Cardiac muscle cell (in vitro differentiated cells and primary cell): ENCODE results near the gene KLF7. TPM values are rescaled to one million over a fixed set of nuclear protein-coding genes. Genes with fewer than 3 reads are reported as not detected.

ENCODE experiments used
- DNase-seq, 2 donors: peaks; one replicate each; pipeline versions ENCODE4 v3.0.0 to v3.0.0-alpha.2; 2010 to 2017; ENCODE audit warnings: low read depth in 1 of 2, low spot score in 1 of 2
- H3K27ac ChIP-seq: fragments of 200-600 bp; sonication (generic); 2 replicates; pipeline ENCODE4 v1.5.1; 2016
- H3K27me3 ChIP-seq: fragments of 200-600 bp; sonication (generic); 2 replicates; pipeline ENCODE4 v1.6.0; 2016; ENCODE audit warnings: control low read depth
- H3K36me3 ChIP-seq: fragments of 200-600 bp; sonication (generic); 2 replicates; pipeline ENCODE4 v1.5.1; 2016; ENCODE audit warnings: control low read depth
- H3K4me1 ChIP-seq: fragments of 200-600 bp; sonication (generic); 2 replicates; pipeline ENCODE4 v1.8.1; 2017; ENCODE audit warnings: low read depth, mild to moderate bottlenecking, mixed run types
- H3K4me3 ChIP-seq: fragments of 200-600 bp; sonication (generic); 2 replicates; pipeline ENCODE4 v1.5.1; 2016; ENCODE audit warnings: mild to moderate bottlenecking
- H3K9me3 ChIP-seq: fragments of 200-600 bp; sonication (generic); 2 replicates; pipeline ENCODE4 v1.5.1; 2017; ENCODE audit warnings: low read depth, mild to moderate bottlenecking, control low read depth
- CTCF ChIP-seq: IDR thresholded peaks from 2 replicates; pipeline ENCODE4 v1.5.1; 2012; ENCODE audit warnings: low read depth, mild to moderate bottlenecking, low read length
- polyA plus RNA-seq: library from polyadenylated mRNA; unstranded; fragments of >200 nt; fragmentation: Nextera tagmentation; extraction: Ambion mirVana; gene quantifications from 2 replicates; pipeline ENCODE4 v1.2.1, GENCODE V29; 2016
- total RNA-seq: library from RNA; depleted of rRNA; stranded (reverse); fragments of >200 nt; gene quantifications from 2 replicates; pipeline ENCODE4 v1.2.3, GENCODE V29; 2016

Gene KLF7
- total and polyA plus RNA-seq, 2 experiments from 2014 or later = 8.3 to 9.3 TPM

GRCh38 chr2:207049122-207049521, 116.6 kb downstream of the KLF7 start:
- no peak for DNase-seq
- H3K27me3 ChIP-seq = no peaks in the 10 kb centered on the region
- H3K4me1 ChIP-seq = peaks cover 4% of the 10 kb centered on the region
- H3K36me3 ChIP-seq = no peaks in the 10 kb centered on the region
- H3K27ac ChIP-seq = no peak overlapping the region
- H3K9me3 ChIP-seq = no peaks in the 10 kb centered on the region
- no peak for TF ChIP-seq CTCF
- H3K4me3 ChIP-seq = no peak overlapping the region

GRCh38 chr2:207048416-207048815, 117.3 kb downstream of the KLF7 start:
- no peak for DNase-seq
- H3K27ac ChIP-seq = no peak overlapping the region
- no peak overlapping the region for H3K4me3 ChIP-seq
- no peak for TF ChIP-seq CTCF
- peaks cover 4% of the 10 kb centered on the region for H3K4me1 ChIP-seq
- no peaks in the 10 kb centered on the region for H3K9me3 ChIP-seq
- no peaks in the 10 kb centered on the region for H3K27me3 ChIP-seq
- no peaks in the 10 kb centered on the region for H3K36me3 ChIP-seq

GRCh38 chr2:207046724-207047123, 119.0 kb downstream of the KLF7 start:
- TF ChIP-seq CTCF = peak; percentile 20
- Histone ChIP-seq H3K36me3 (no peaks in the 10 kb centered on the region), H3K27ac (no peak overlapping the region), H3K4me3 (no peak overlapping the region), H3K9me3 (no peaks in the 10 kb centered on the region), H3K4me1 (peaks cover 4% of the 10 kb centered on the region), H3K27me3 (no peaks in the 10 kb centered on the region)
- DNase-seq = peak in 1 of 2 donors; percentile 72

GRCh38 chr2:207045531-207045930, 120.2 kb downstream of the KLF7 start:
- H3K9me3 ChIP-seq = no peaks in the 10 kb centered on the region
- peaks cover 4% of the 10 kb centered on the region for H3K4me1 ChIP-seq
- H3K27ac ChIP-seq = no peak overlapping the region
- no peaks in the 10 kb centered on the region for H3K36me3 ChIP-seq
- TF ChIP-seq CTCF = no peak
- H3K27me3 ChIP-seq = no peaks in the 10 kb centered on the region
- peak in 1 of 2 donors; percentile 2 for DNase-seq
- H3K4me3 ChIP-seq = no peak overlapping the region

GRCh38 chr2:207044379-207045362, 121.1 kb downstream of the KLF7 start:
- no peaks in the 10 kb centered on the region for H3K9me3 ChIP-seq
- no peaks in the 10 kb centered on the region for H3K36me3 ChIP-seq
- no peak overlapping the region for H3K27ac ChIP-seq
- peaks cover 4% of the 10 kb centered on the region for H3K4me1 ChIP-seq
- DNase-seq = no peak
- H3K4me3 ChIP-seq = no peak overlapping the region
- H3K27me3 ChIP-seq = no peaks in the 10 kb centered on the region
- TF ChIP-seq CTCF = no peak
